H1 (cell line): ENCODE measurements around the gene VPS26A. TPM values are rescaled to one million over a fixed set of nuclear protein-coding genes. Genes with fewer than 3 reads are reported as not detected.

Source experiments
- CHD1 ChIP-seq: IDR thresholded peaks from 2 replicates; pipeline ENCODE4 v1.6.1; 2012; ENCODE audit warnings: low read depth, low read length, improper control_type of control experiment
- CHD7 ChIP-seq: fragments of 300-600 bp; sonication (generic); IDR thresholded peaks from 2 replicates; pipeline ENCODE4 v1.7.1; 2012; ENCODE audit warnings: low read length, moderate library complexity, mild to moderate bottlenecking, inconsistent platforms; ENCODE audit not compliant: insufficient replicate concordance
- E2F6 ChIP-seq: IDR thresholded peaks from 2 replicates; pipeline ENCODE4 v1.6.1; 2012; ENCODE audit warnings: inconsistent platforms
- FOSL1 ChIP-seq: IDR thresholded peaks from 2 replicates; pipeline ENCODE4 v1.6.1; 2011; ENCODE audit warnings: mild to moderate bottlenecking, low read depth, low read length, moderate library complexity; ENCODE audit not compliant: insufficient read depth
- JUND ChIP-seq: IDR thresholded peaks from 2 replicates; pipeline ENCODE4 v1.6.1; 2011; ENCODE audit warnings: mild to moderate bottlenecking, improper control_type of control experiment, low read length
- KDM1A ChIP-seq: fragments of 200-600, 300-600 bp; sonication (generic); IDR thresholded peaks from 2 replicates; pipeline ENCODE4 v1.7.1; 2016; ENCODE audit warnings: mild to moderate bottlenecking, low read length, borderline replicate concordance
- PHF8 ChIP-seq: fragments of 200-600 bp; sonication (generic); conservative IDR thresholded peaks from 2 replicates; pipeline ENCODE4 v1.7.1; 2012; ENCODE audit warnings: low read depth, mild to moderate bottlenecking, inconsistent platforms, low read length, moderate library complexity
- SIRT6 ChIP-seq: IDR thresholded peaks from one replicate; pipeline ENCODE4 v1.7.1; 2012; ENCODE audit warnings: low read length, inconsistent platforms
- SP4 ChIP-seq: IDR thresholded peaks from 2 replicates; pipeline ENCODE4 v1.6.1; 2012; ENCODE audit warnings: low read length, inconsistent platforms
- SRF ChIP-seq: IDR thresholded peaks from 2 replicates; pipeline ENCODE4 v1.6.1; 2011; ENCODE audit warnings: mild to moderate bottlenecking, low read depth, low read length, moderate library complexity
- SUZ12 ChIP-seq: fragments of 200-600 bp; sonication (generic); IDR thresholded peaks from 2 replicates; pipeline ENCODE4 v1.6.1; 2012; ENCODE audit warnings: mild to moderate bottlenecking, inconsistent platforms, low read length, moderate library complexity, mixed read lengths
- TBP ChIP-seq: IDR thresholded peaks from 2 replicates; pipeline ENCODE4 v1.6.1; 2011; ENCODE audit warnings: low read depth, low read length, improper control_type of control experiment
- polyA plus RNA-seq, 7 experiments: library from polyadenylated mRNA; depleted of rRNA in 3 of 7; stranded (reverse) in 5 of 7; unstranded in 2 of 7; fragments of >200 nt in 5 of 7; fragments of 200-250 nt in 2 of 7; gene quantifications; 1 replicate in 5 of 7; 2 replicates in 1 of 7; 4 replicates in 1 of 7; pipeline versions ENCODE4 v1.2.1 to v1.2.3, GENCODE V29; 2011 to 2013; ENCODE audit warnings: missing spikeins in 2 of 7, mixed read lengths in 2 of 7
- total RNA-seq: library from RNA; stranded (reverse); fragmentation: NEBNext Ultra II Directional; extraction: Animal tissue kit (Norgen Biotek cat#: 25700); gene quantifications from 2 replicates; pipeline ENCODE4 v1.2.1, GENCODE V29; 2021

Gene VPS26A
- total and polyA plus RNA-seq, 2 of the 8 experiments (the other 6 are each of a cell fraction or from before 2014, with no cell fraction given) = 10.7 to 44.8 TPM

- TF ChIP-seq CHD7 (no peak), JUND (no peak), KDM1A (no peak), PHF8 (no peak), SRF (no peak), SIRT6 (no peak), CHD1 (no peak), E2F6 (no peak), SP4 (no peak), FOSL1 (no peak), TBP (no peak), SUZ12 (no peak)
These were observed 22.8 kb downstream of the VPS26A start (continued) for GRCh38 chr10:69146759-69147158.
